Amygdala (tissue), 56 donors: Measurements from ENCODE around the gene GOLGA6L1.
"Not testable (repeated sequence)": the region's sequence is repeated elsewhere in the genome, so short reads cannot be mapped to it uniquely, and the experiment has no call there.

ENCODE experiments used
- DNase-seq, 56 donors: peaks; one replicate each; lab custom pipeline; 2025; lab: John Stamatoyannopoulos, UW

Gene GOLGA6L1, protein sequence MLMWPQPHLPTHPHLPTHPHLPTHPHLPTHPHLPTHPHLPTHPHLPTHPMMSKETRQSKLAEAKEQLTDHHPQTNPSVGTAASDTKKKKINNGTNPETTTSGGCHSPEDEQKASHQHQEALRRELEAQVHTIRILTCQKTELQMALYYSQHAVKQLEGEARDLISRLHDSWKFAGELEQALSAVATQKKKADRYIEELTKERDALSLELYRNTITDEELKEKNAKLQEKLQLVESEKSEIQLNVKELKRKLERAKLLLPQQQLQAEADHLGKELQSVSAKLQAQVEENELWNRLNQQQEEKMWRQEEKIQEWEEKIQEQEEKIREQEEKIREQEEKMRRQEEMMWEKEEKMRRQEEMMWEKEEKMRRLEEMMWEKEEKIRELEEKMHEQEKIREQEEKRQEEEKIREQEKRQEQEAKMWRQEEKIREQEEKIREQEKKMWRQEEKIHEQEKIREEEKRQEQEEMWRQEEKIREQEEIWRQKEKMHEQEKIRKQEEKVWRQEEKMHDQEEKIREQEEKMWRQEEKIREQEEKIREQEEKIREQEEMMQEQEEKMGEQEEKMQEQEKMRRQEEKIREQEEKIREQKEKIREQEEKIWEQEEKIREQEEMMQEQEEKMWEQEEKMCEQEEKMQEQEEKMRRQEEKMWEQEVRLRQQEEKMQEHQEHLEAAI

DNA sequence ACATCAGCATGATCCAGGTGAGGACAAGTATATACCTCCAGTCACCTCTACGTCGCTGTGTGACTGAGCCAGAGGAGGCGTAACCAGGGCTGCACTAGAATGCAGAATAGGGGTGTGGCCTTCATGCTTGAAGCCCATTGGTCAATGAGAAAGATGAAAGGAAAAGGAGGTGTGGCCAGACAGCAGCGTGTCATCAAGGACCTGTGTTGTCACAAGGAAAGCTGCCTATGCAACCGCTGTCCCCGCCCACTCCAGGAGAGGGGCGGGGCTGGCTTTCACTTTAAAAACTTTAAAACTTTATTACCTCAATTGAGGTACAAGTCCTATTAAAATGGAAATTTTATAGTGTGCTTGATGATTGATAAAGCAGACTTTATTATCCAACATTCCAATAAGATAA lies at the start of gene GOLGA6L1:
TSS of gene GOLGA6L1 (minus strand) at position 101 of the 400 bp plus-strand sequence. CDS start at position 10, 91 bp downstream.
- not testable (repeated sequence) for DNase-seq

DNA sequence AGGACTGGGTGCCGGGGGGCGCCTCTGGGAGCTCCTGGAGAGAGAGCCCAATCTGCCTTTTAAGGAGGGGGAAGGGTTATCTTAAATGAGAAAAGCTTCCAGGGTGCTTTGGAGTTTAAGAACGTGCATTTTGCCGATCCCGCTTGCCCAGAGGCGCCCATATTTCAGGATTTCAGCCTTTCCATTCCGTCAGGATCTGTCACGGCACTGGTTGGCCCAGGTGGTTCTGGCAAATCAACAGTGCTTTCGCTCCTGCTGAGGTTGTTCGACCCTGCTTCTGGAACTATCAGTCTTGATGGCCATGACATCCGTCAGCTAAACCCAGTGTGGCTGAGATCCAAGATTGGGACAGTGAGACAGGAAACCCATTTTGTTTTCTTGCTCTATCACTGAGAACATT lies 44.6 kb upstream of the GOLGA6L1 start:
- DNase-seq, result not testable (repeated sequence)

DNA sequence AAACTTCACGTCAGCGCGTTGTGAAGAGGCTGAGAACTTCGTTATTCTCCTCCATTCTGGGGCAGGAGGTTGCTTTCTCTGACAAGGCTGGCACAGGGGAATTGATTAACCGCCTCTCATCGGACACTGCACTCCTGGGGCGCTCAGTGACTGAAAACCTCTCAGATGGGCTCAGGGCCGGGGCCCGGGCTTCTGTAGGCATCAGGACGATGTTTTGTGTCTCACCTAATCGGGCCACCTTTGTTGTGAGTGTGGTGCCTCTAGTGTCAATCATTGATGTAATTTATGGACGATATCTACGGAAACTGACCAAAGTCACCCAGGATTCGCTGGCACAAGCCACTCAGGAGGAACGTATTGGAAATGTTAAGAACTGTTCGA lies 43.9 kb upstream of the GOLGA6L1 start:
- not testable (repeated sequence) for DNase-seq

DNA sequence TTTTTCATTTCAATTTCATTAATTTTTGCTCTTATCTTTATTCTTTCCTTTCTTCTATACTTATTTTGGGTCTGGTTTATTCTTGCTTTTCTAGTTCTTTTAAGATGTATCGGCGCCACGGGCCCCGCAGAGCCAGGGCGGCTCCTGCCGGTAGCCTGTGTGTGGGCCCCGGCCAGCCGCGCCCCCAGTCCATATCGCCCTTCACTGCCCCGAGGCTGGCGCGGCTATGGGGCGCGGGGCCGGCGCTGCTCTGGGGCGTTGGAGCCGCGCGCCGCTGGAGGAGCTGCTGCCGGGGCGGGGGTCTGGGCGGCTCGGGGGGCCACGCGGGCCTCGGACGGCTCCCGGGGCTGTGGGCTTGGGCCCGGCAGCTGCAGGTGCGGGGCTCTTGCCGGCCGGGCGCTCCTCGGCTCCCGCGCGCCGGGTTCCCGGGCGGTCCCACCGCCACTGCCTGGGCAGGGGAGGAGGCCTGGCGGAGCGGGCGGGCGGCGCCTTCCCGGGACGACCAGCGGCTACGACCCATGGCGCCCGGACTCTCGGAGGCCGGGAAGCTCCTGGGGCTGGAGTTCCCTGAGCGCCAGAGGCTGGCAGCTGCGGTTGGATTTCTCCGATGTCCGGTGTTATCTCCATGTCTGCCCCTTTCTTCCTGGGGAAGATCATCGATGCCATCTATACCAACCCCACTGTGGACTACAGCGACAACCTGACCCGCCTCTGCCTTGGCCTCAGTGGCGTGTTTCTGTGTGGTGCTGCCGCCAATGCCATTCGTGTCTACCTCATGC lies 43.3 kb upstream of the GOLGA6L1 start:
- DNase-seq, result not testable (repeated sequence)

DNA sequence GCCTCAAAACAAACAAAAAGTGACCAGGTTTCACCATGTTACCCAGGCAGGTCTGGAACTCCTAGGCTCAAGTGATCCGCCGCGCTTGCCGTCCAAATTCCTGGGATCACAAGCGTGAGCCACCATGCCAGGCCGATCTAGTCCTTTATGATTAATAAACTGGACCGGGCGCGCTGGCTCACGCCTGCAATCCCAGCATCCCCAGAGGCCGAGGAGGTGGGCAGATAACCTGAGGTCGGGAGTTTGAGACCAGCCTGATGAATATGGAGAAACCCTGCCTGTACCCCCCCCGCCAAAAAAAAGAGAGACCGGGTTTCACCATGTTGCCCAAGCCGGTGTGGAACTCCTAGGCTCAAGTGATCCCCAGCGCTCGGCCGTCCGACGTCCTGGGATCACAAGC lies 40.1 kb upstream of the GOLGA6L1 start:
- not testable (repeated sequence) for DNase-seq

DNA sequence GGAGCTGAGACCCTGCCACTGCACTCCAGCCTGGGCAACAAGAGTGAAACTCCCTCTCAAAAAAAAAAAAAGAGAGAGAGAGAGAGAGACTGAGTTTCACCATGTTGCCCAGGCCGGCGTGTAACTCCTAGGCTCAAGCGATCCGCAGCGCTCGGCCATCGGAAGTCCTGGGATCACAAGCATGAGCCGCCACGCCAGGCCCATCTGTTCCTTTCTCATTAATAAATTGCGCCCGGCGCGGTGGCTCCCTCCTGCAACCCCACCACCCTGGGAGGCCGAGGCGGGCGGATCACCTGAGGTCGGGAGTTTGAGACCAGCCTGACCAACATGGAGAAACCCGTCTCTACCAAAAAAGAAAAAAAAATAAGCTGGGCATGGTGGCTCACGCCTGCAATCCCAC lies 39.0 kb upstream of the GOLGA6L1 start:
- not testable (repeated sequence) for DNase-seq

DNA sequence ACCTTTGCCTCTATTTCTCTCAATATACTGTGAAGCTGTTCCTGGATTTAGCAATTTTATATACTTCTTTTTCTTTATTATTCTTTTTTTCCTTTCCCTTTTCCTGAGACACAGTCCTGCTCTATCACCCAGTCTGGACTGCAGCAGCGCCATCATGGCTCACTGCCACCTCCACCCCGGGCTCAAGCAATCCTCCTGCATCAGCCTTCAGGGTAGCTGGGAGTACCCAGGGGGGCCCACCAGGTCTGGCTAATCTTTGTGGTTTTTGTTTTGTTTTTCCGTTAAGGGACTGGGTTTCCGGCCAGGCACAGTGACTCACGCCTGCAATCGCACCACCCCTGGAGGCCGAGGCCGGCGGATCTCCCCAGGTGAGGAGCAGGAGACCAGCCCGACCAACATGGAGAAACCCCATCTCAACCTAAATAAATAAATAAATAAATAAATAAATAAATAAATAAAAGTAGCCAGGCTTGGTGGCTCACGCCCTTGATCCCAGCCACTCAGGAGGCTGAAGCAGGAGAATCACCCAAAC lies 38.1 kb upstream of the GOLGA6L1 start:
- DNase-seq, result not testable (repeated sequence)

DNA sequence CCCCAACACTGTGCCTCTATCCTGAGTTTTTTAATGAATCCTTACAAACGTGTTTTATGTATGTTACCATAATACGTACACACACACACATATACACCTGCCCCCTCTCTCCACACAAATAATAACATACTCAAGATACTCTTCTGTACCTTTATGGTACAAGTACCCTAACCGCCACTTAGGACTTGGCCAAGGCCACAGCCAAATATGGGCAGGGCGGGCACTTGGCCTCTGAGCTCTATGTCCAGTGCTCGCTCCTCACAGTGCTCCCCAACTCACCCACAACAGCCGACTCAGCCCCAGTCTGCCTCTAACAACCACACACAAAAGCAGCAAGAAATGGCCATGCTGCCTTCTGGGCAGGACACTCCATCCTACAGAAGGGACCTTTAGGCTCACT lies 3.8 kb downstream of the GOLGA6L1 start:
- DNase-seq, result not testable (repeated sequence)

DNA sequence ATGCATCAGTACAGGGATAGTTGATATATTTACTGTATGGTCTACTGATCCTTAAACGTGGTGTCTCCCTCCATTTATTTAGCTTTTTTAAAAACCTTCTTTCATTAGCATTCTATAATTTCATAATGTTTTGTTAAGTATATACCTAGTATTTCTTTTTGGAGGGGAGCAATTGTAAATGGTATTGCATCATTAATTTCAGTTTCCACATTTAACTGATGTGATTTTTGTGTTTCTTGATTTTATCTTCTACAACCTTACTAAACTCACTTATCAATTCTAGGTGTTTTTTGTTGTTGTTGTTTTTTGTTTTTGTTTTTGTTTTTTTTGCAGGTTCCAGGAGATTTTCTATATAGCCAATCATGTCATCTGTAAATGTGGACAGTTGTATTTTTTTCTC lies 18.4 kb downstream of the GOLGA6L1 start:
- no peak for DNase-seq

DNA sequence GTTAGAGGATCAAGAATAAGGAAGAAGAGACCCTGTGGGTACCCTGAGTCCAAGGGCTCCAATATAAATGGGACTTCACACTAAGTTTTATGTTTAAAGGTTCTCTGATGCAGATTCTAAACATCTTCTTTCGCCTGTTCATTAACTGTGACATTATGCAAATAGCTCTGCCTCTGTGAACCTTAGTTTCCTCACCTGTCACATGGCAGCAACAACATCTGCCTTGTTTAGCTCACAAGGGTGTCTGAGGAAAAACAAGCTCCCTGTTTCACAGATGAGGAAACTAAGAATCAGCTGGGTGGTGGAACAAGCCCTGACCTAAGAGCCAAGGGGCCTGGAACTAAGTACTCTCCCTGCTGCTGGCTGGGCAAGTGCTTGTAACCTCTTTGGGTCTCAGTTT lies 40.8 kb downstream of the GOLGA6L1 start:
- no peak for DNase-seq

DNA sequence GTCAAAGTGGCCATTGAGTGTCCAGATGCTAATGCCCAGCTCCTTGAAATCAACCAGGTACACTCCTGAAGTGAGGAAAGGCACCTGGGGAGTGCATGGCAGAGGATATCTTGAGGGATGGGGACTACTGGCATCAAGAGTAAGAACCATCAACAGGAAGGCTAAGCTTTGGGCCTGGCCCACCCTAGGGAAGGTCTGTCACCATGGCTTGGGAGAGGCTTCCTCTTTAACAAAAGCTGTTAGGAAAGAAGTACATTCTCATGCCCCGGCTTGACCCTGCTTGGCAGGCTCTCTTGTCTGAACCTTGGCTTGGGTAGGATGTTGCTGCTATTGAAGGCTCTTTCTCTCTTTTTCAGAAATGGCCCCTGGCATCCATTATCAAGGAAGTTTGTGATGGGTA lies 53.5 kb downstream of the GOLGA6L1 start:
- DNase-seq, result no peak

DNA sequence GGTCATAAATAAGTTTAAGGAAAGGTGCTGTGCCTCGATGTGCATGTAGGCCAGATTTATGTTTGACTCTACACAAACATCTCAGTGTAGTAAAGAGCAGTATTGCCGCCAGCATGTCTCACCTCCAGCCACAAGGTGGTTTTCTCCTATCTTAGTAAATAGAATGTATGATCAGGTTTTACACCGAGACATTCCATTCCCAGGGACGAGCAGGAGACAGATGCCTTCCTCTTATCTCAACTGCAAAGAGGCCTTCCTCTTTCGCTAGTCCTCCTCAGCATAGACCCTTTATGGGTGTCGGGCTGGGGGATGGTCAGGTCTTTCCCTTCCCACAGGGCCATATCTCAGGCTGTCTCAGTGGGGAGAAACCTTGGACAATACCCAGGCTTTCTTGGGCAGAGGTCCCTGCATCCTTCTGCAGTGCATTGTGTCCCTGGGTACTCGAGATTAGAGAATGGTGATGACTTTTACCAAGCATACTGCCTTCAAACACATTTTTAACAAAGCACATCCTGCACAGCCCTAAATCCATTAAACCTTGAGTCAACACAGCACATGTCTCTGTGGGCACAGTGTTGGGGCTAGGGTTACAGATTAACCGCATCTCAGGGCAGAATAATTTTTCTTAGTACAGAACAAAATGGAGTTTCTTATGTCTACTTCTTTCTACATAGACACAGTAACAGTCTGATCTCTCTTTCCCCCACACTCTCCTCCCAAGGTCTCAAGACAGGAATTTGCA lies 54.5 kb downstream of the GOLGA6L1 start:
- not testable (repeated sequence) for DNase-seq

DNA sequence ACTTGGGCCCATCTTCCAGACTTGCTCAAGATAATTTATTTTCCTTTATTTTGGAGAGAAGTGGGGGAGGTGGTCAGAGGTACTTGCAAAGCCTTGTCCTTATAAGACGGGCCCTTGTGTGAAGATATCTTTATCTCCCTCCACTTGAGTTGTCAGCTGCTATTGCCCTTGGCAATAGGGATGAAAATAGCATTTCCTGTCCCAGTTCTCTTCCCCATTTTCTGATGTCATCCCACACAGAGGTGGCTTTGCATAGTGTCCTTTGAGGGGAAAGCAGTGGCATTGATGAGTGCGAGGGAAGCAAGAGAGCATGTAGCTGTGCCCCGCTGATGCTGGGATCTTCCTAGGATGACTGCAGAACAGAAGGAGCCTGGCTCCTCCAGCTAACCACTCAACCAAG lies 55.4 kb downstream of the GOLGA6L1 start:
- no peak for DNase-seq

DNA sequence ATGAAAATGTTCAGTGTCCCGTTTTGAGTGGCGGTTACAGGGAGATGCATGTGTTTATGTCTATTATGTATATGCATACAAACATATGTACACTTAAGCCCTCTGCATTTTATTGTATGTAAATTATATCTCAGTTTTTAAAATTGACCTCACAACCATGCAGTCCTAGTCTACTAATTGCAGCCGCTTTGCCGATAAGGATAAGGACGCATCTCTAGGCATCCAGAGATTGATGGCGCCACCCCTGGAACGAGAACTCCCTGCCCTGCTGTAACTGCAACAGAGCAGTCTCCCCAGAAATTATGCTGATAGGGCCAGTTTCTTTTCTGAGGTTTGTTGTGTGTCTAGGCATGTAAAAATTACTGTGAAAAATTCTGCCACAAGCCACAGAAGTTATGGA lies 56.9 kb downstream of the GOLGA6L1 start:
- DNase-seq, result no peak
